HG03439 (cell line): ENCODE results near the gene KRT82.

Experiments
- ATAC-seq: cut with Tn5 transposase; IDR thresholded peaks from one replicate; pipeline ENCODE4 v1.9.1; 2021; ENCODE audit warnings: mild to moderate bottlenecking, moderate library complexity; ENCODE audit not compliant: unreplicated experiment

KRT82 gene

DNA sequence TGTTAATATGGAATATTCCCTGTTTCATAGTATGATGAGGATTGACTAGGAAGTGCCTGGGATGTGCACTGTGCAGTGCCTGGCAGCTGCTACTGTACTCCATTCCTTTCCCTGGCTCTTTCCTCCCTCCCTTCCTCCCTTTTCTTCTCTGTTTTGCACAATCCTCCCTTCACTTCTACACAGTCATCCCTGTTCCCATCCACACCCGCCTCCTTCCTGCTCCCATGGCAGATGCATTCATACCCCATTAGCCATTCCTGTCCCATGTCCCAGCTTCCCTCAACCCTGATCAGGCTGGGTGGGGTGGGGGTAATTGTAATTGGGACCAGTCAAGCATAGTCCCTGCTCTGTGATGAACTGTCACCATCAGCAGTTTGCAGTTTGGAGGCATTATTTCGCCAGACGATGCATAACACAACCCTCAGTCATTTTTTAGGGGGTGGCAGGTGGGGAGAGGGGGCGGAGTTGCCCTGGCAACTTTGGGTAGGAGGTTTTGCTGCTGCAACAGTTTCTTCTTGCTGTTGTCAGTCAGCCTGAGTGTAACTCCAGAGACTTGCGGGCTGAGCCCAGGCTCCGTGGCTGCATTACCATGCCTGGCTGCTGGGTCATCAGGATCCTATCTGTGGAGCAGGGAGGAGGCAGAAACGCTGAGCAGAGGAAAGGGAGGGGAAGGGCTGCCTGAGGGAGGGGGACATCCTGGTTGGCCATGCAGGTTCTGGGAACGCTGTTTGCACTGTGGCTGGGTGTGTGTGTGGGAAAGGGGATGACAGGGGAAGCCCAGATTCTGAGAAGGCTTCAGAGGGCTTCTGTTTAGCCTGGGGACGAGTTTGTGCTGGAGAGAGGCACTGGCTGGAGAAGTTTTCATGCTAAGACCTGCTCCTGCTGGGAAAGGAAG, 16.6 kb downstream of the KRT82 start:
- no peak for ATAC-seq

DNA sequence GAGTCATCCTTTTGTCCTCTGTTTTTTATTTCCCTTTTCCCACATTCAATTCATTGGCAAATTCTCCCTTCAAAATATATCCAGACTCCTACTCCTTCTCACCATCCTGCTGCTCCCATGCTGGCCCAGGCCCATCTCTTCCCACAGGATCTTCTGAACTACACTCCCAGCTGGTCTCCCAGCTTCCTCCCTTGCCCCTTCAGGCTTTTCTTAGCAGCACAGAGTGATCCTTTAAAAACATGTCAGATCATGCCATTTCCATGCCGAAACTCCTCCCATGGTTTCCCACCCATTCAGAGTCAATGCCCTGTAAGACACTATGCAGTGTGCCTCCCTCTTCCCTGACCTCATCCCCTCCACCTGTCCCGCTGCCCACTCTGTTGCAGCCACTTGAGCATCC, 18.3 kb downstream of the KRT82 start:
- no peak for ATAC-seq

DNA sequence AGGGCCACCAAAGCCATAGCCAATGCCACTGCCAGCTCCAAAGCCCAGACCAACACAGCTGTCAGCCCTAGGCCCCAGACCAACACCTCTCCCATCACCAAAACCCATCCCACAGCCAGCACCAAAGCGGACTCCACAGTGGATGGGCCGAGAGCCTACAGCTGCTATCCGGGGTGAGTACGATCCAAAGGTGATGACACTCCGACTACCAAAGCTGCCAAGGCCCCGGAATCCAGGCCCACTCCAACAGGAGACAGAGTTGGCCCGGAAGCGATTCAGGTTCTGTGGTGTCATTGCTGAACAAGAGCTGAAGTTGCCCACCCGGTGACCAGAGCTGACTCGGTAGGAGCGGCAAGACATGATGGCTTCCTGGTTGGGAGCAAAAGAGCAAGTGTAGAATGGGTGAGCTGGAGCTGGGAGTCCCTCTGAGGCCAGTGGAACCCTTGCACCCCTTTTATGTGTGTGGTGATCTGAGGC, 20.9 kb downstream of the KRT82 start, which contains the start of gene KRT84:
Gene KRT84, minus strand, starts transcription at position 427 of the 477 bp plus-strand sequence. Its CDS starts 67 bp downstream, at position 360.
- ATAC-seq: no peak

DNA sequence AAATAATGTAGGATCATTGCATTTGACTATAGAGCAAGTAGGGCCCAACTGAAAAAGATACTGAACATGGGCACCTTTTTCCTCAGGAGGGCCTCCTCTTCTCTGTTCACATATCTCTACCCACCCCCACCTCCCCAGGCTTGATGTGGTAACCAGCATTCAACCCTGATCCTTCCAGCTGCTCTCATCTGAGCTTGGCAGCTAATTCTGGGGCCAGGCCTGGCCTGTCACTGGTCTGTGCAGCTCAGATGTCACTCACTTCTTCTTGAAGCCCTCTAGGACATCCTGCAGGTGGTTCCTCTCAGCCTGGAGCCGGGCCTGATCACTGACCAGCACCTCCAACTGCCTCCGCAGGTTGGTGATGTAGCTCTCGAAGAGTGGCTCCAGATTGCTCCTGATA, 22.8 kb downstream of the KRT82 start:
- no peak for ATAC-seq

DNA sequence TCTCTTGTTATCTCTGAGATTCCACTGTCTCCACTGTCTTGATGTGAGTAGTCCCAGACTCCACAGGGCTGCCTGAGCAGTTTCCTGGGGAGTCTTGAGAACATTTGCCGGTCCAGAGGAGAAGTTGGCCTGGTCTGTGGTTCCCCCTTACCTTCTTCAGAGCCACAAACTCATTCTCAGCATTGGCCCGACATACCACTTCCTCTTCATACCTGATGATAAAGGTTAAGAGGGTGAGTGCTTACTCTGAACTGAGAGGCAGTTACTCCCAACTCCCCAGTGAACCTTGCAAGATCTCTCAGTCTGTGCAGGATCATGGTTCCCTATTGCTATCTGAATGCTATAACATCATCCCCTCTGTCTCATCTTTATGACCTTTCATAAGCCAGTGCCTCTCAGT, 23.3 kb downstream of the KRT82 start:
- ATAC-seq: no peak

DNA sequence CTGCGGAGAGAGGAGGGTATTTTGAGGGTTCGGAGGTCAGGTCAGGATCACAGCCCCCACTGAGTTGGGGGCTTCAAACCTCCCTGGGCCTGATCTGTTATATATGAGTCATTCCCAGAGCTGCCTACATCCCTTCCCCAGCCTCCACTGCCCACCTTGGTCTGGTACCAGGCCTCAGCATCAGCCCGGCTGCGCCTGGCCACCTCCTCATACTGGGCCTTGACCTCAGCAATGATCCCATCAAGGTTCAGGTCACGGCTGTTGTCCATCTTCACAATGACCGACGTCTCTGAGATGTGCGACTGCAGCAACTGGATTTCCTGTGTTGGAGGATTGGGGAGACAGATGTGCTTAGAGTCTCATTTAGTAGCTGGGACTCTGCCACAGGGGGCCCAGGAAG, 24.9 kb downstream of the KRT82 start:
- no peak for ATAC-seq

DNA sequence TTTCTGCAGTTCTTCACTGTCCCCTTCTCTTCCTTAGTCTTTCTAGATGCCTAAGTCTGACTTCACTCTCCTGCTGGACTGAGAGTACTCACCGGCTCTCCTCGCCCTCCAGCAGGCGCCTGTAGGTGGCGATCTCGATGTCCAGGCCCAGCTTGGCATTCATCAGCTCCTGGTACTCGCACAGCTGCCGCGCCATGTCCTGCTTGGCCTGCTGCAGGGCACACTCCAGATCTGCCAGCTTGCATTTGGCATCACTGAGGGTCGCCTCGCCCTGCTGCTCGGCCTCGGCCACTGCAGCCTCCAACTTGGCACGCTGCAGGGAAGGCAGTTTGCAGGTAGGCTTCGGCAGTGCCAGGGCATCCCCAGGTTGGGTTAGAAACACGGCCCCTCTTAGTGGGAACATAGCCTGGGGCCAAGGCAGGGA, 25.9 kb downstream of the KRT82 start:
- ATAC-seq: no peak

DNA sequence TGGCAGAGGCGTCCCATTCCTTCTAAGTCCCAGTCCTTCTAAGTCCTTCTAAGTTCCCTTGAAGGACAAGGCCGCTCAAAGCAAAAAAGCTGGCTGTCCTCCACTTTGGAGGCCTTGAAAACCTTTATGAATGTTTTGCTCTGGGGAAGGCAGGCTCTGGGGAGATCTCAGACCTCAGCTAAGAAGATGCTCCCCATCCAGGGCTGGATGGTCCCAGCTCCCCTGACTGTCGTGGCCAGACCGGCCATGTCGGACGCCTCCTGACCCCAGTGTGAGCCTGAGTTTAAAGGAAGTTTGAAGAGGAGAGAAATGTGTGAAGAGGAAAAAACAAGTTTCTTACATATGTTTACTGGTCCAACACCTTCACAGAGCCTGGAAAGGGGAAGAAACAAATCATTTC, 26.6 kb downstream of the KRT82 start:
- no peak for ATAC-seq

DNA sequence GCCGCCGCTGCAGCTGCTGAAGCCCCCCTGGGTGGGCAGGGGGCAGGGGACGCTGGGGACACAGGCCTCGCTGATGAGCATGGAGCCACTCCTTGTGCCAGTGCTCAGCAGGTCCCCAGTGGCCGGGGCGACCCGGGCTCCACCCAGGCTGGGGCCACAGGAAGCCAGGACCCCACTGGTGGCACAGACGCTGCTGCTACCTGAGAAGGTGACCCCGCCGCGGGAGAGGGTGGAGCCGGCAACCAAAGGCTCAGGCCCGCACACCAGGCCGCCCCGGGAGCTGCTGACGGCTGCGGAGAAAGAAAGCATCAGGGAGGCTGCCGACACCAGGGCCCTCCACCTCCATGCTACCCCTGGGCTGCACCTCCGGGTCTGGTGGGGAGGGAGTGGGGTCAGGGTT, 28.0 kb downstream of the KRT82 start:
- no peak for ATAC-seq

DNA sequence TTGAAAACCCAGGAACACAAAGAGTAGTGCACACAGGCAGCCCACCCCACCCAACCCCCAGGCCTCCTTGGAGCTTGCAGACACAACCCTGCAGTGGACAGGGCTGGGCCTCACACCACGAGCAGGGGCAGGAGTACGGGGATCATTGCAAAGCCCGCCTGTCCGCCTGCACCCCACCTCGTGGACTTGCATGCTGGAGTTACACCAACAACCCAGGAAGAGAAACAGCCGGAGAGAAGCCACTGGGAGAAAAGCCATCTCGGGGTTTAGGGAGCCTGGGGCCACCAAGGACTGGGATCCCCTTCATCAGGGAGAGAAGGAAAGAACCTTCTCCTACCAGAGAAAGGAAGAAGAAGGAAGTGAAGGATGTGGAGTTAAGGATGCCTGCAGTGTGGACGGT, 28.9 kb downstream of the KRT82 start:
- no peak for ATAC-seq

DNA sequence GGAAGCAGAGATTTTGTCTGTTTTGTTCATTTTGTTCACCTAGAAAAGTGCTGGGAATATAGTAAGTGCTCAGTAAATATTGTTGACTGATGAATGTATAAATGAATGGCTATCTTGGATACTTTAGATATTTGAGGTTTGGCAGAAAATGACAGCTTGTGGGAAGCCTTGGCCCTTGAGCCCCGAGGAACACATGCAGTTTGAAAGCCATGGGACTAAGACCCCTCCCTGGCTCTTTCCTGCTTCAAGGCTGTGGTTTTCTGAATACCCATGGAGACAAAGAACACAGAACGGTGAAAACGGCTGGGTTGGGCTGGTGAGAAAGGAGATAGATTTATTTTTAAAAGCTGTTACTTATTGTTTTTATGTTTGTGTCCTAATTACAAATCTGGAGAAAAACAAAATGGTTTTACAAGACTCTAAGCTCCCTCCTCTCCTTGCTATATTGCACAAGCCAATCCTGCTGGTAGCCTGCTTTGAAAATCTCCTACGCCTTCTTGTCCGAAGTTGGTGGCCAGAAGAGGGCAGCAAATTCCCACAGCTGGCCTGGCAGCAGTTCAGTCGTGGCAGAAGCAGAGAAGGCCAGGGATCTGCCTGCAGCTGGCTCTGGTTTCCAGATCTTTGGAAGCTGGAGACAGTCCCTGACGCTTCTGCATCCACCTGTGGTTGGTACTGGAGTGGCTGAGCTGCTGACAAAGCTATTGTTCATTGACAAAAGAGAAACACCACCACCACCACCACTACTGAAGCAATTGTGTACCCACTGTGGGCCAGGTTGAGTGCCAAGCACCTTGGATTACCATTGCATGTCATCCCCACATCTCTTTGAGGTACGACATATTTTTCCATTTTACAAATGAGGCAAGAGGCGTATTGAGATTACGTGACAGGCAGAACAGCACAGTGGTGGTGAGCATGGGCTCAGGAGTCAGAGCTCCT, 33.6 kb downstream of the KRT82 start:
- ATAC-seq: no peak

DNA sequence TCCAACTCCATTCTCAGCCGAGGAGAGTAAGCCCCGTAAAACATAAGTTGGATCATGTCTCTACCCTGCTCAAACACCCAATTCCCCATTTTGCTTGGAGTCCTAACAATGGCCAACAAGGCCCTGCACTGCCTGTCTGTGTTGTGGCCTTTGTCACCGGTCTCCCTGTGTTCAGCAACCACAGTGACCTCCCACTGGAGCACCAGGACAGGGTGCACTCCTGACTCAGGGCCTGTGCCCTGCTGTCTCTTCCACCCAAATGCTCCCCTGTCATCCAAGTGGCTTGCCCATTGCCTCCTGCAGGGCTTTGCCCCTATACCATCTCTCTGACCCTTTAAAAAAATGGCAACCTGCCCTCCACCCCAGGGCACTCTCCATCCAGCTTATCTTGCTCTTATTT, 34.4 kb downstream of the KRT82 start:
- ATAC-seq: no peak

DNA sequence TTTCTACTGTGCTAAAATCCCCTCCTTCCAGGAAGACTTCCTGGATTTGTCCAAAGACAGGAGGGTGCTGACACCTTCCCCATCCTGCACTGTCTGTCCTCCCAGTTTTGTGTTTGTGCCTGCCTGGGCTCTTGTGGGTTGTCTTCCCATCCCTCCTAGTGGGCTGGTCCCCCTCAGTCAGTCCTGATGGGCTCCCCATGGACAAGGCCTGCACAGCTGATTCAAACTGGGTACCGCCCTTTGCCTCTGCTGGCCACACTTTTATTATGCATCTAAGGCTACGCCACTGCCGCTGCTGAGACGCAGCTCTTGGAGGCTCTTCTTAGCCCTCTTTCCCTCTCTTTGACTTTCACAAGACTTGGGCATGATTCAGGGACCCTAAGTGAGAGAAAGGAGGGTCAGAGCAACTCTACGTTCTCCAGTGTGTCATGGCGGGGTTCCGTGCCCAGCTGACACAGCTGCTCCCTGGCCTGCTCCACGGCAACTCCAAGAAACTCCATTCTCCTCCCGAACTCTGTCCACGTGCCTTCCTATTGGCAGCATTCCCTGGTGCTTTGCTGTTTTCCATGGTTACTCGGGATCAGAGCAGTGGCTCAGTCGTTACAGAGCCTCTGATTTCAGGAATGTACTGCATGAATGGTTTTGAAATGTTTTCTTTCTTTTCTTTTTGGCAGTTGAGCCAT, 35.1 kb downstream of the KRT82 start:
- no peak for ATAC-seq

DNA sequence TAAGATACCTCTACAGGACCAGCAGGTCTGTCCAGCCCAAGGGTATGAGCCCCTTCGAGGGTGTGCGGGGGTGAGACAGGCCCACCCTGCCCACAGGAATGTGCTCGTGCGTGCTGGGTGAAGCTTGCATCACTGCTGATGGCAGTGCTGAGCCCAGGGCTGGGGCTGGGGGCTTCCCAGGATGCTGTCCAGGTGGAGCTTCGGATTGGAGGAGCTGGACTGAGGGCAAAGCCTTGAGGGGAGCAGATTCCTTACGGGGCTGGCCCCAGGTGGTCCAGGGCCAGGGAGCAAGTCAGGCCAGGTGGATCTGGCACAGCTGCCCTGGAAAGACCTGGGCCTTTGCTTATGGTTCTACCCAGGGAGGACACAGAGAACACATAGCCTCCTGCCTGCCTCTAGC, 36.3 kb downstream of the KRT82 start:
- no peak for ATAC-seq

DNA sequence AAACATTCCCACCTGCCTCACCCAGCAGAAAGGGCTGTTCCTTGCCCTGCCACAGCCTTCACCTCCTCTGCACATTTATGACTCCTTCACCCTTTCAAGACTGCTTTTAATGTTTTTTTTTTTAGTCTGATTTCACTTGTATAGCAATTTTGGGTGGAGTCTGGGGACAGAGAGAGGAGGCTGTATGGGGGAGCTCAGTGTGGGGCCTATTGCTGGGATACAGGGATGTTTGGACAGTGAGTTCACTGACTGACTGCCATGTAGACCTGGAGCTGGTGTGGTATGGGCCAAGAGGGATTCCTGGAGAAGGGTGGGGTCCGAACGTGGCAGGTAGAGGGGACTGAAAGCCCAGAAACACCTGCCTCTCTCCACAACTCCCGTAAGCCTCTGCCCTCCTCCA, 36.9 kb downstream of the KRT82 start:
- no peak for ATAC-seq

DNA sequence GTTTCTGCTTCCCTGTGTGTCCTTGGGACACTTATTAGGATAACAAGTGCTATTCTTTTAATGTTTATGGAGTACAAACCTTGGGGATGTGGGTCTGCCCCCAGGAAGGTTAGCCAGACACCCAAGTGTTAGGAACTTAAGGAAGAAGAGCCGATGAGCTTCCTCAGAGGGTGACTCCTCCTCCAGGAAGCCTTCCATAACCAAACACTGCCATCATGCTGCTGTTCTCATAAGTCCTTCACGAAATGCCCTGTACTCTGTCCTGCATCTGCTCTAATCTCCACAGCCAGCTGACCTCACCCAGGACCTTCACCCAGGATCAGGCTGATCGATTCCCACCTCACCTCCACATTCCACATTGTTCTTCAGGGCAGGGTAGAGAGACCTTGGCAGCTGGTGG, 37.6 kb downstream of the KRT82 start:
- ATAC-seq: no peak

DNA sequence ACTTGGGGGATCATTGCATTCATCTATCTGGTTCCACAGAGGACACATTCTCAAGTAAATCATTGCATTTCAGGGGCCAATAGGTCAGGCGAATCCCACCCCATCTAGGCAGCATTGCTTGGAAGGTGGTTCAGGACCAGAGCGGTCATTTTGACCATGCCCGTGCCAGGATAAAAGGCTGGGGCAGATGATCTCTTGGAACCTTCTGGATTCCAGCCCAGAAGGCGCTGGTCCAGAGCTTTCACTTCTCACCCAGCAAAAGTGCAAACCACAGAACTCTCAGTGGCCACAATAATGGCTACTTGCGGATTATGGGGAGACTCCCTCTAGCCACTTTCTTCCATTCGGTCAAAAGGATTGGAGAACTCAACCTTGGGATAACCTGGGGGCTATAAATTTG, 38.3 kb downstream of the KRT82 start:
- ATAC-seq: no peak

DNA sequence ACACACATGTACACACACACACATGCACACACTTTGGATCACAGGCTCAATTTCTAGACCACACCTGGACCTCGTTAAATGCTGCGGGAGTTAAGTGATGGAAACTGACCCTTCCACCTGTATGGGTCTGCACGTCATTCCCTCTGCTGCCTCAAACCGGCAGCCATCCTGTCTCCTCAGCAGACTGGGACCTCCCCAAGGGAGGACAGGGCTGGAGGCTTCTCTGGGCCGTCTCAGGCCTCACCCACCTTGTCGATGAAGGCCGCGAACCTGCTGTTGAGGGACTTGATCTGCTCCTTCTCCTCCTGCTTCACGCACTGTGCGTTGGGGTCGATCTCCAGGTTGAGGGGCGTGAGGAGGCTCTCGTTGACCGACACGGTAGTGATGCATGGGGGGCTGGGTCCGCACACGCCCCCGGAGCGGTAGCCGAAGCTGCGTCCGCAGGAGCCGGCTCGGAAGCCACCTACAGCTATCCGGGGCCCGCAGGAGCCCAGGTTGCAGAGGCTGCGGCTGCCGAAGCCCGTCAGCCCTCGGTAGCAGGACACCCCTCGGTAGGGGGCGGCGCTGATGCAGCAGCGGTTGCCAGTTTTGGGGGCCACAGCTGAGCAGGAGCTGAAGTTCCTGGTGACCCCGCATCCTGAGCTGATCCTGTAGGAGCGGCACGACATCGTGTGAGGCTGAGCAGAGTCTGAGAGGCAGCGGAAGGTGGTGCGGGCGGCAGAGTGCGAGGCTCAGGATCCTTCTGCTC, 39.2 kb downstream of the KRT82 start, which contains the start of gene KRT85:
Gene KRT85, minus strand, starts transcription at position 744 of the 748 bp plus-strand sequence. Its CDS starts 76 bp downstream, at position 668.
- no peak for ATAC-seq

DNA sequence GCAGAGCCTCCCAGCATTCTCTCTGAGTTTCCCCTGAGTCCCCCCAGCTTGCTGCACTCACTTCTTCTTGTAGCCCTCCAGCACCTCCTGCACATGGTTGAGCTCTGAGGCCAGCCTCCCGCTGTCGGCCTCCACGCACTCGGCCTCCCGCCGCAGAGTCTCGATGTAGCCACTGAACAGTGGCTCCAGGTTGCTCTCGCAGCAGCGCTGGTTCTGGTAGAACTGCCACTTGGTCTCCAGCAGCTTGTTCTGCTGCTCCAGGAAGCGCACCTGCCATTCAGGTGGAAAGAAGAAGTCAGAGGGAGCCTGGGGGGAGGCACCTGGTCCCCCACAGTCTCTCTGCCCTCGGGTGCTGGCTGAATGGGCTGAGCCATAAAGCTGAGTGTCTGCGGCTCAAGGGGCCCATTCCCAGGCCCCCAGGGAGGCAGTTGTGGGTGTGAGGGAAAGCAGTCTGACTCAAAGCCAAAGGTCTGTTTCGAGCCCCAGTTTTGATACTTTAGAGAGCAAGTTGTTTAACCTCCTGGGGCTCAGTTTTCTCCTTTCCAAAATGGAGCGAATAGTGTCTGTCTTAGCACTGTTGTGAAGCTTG, 41.1 kb downstream of the KRT82 start:
- ATAC-seq: no peak

DNA sequence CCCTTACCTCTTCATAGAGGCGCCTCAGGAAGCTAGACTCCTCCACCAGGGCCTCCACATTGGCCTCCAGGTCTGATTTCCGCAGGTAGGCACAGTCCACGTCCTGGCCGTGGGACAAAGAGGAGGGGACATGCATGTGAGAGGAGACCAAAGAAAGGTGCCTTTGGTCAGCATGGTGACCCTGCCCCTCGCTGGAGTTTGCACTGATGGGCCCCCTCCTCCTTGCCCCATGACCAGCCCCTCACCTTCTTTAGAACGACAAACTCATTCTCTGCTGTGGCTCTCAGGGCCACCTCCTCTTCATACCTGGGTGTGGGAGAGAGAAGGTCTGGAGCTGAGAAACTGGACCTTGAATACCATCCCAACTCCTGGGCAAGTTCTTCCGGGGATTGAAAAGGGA, 42.1 kb downstream of the KRT82 start:
- no peak for ATAC-seq
